SH-SY5Y (cell line): ENCODE data around the gene CCM2L.

Source experiments
- GATA2 ChIP-seq: IDR thresholded peaks from 2 replicates; pipeline ENCODE4 v1.6.1; 2011; ENCODE audit warnings: mild to moderate bottlenecking, low read depth, low read length
- GATA3 ChIP-seq: IDR thresholded peaks from 2 replicates; pipeline ENCODE4 v1.6.1; 2011; ENCODE audit warnings: low read depth, mild to moderate bottlenecking, low read length, moderate library complexity

DNA sequence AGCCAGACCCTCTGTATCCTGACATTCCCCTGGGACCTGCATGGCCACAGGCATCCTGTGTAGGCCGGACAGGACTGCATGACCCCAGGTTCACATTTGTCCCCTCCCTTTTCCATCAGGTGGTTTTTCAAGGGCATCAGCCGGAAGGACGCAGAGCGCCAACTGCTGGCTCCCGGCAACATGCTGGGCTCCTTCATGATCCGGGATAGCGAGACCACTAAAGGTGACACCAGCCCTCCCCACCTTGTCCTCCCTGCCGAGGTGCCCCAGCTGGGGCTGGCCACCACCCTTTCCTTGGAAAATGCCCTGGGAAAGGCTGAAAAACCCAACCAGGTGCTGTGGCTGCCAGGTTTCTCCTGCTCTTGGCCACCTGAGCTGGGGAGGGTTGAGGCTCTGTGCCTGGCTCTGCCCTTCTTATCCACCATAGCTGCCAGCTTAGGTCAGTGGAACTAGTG, 69.4 kb downstream of the CCM2L start:
- TF ChIP-seq GATA3 (no peak), GATA2 (no peak)
